ENCODE measurements around the gene CAT. TPM values are rescaled to one million over a fixed set of nuclear protein-coding genes. Genes with fewer than 3 reads are reported as not detected.

CAT gene
- total RNA-seq, 1 donor from 2014 or later = 69.2 TPM

DNA sequence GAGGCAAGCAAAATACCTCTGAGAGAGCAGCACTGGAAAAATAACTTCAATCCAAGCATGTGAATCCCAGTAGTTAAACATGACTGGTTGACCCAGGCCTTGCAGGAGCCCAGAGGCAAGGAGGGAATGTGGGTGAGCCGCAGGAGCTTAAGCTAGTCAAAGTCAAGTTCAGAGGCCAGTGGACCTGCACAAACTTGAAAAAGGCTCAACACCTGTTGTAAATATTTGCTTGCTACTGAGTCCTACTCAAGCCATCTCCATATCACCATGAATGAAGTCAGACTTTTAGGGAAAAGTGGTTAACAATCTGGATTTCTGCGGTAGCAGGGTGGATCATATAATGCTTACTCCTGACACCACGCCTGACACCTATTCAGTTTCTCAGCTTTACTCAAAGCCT, 4.8 kb upstream of the CAT start:
- intact Hi-C loops (cut with DNase I) = loop anchor here (10.0 kb wide), 1 partner anchor 169 kb away; no protein-coding TSS in a partner anchor
- DNase-seq (ENCODE audit: low spot score in 2 of 2) = no peak
- Histone ChIP-seq H3K27me3 (no peaks in the 10 kb centered on the region), H3K27ac (no peak overlapping the region), H3K9me3 (no peaks in the 10 kb centered on the region), H3K4me1 (peaks cover 0 to 7% of the 10 kb centered on the region in 2 donors), H3K36me3 (no peaks in the 10 kb centered on the region), H3K4me3 (no peak overlapping the region)
- TF ChIP-seq, protein P1, sequence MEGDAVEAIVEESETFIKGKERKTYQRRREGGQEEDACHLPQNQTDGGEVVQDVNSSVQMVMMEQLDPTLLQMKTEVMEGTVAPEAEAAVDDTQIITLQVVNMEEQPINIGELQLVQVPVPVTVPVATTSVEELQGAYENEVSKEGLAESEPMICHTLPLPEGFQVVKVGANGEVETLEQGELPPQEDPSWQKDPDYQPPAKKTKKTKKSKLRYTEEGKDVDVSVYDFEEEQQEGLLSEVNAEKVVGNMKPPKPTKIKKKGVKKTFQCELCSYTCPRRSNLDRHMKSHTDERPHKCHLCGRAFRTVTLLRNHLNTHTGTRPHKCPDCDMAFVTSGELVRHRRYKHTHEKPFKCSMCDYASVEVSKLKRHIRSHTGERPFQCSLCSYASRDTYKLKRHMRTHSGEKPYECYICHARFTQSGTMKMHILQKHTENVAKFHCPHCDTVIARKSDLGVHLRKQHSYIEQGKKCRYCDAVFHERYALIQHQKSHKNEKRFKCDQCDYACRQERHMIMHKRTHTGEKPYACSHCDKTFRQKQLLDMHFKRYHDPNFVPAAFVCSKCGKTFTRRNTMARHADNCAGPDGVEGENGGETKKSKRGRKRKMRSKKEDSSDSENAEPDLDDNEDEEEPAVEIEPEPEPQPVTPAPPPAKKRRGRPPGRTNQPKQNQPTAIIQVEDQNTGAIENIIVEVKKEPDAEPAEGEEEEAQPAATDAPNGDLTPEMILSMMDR (IDR thresholded peaks at IDR 0.05) = no peak

- intact Hi-C loops (cut with DNase I) = loop anchor here (2.0 to 10.0 kb wide), 5 partner anchors 80 to 479 kb away; partner anchors contain the start of genes ABTB2, APIP, NAT10 and PDHX
- H3K9me3 ChIP-seq = no peaks in the 10 kb centered on the region
- H3K4me3 ChIP-seq = peak overlapping the region; percentile 87 to 88
- peaks cover 5 to 15% of the 10 kb centered on the region in 2 donors for H3K4me1 ChIP-seq
- no peak for DNase-seq (ENCODE audit: low spot score in 2 of 2)
- TF ChIP-seq, protein P1 (IDR thresholded peaks at IDR 0.05) = no peak
- no peaks in the 10 kb centered on the region for H3K36me3 ChIP-seq
- H3K27me3 ChIP-seq = no peaks in the 10 kb centered on the region
- H3K27ac ChIP-seq = no peak overlapping the region
These were observed 1.3 kb upstream of the CAT start for GRCh38 chr11:34437224-34438125.

DNA sequence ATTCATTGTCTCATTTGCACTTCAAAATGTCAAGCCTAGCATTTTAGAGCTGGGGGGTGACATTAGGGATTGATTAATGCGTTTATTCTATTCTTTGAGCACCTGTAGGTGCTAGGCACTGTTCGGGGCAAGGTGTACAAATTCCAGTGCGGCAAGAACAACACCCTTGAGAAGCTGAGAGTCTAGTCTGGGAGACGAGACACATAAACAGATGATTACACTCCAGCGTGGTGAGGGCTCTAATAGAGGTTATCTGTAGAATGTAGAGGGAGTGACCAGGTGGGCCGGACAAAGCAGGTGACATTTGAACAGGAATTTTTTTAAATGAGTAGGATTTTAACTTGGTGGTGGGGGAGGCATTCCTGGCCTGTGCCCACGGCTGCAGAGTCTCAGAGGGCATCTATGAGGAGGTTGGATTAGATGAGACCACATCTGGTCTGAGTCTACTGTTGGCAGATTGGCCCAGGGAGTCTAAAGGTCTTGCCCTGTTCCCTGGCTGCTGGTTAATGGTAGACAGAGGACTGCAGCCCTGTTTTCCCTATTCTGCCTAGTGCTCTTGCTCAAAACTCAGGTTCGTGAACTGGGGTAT, 970 bp downstream of the CAT start:
- intact Hi-C loops (cut with DNase I) = loop anchor here (2.0 to 10.0 kb wide), 5 partner anchors 82 to 477 kb away; partner anchors contain the start of genes ABTB2, APIP, NAT10 and PDHX
- Histone ChIP-seq H3K4me3 (peak overlapping the region; percentile 87 to 88), H3K36me3 (no peaks in the 10 kb centered on the region), H3K27me3 (no peaks in the 10 kb centered on the region), H3K27ac (peak overlapping the region; percentile 79 to 84), H3K4me1 (peaks cover 5 to 15% of the 10 kb centered on the region in 2 donors), H3K9me3 (no peaks in the 10 kb centered on the region)
- TF ChIP-seq, protein P1 (IDR thresholded peaks at IDR 0.05) = no peak
- DNase-seq (ENCODE audit: low spot score in 2 of 2) = no peak

GRCh38 chr11:34441814-34442213, 3.1 kb downstream of the CAT start:
- Histone ChIP-seq H3K9me3 (no peaks in the 10 kb centered on the region), H3K4me1 (peaks cover 5 to 15% of the 10 kb centered on the region in 2 donors), H3K36me3 (no peaks in the 10 kb centered on the region), H3K4me3 (no peak overlapping the region), H3K27me3 (no peaks in the 10 kb centered on the region), H3K27ac (no peak overlapping the region)
- no peak for DNase-seq (ENCODE audit: low spot score in 2 of 2)
- TF ChIP-seq, protein P1 (IDR thresholded peaks at IDR 0.05) = no peak
- intact Hi-C loops (cut with DNase I) = no loop called here

GRCh38 chr11:34443136-34443535, 4.4 kb downstream of the CAT start:
- no peaks in the 10 kb centered on the region for H3K27me3 ChIP-seq
- no peaks in the 10 kb centered on the region for H3K36me3 ChIP-seq
- TF ChIP-seq, protein P1 (IDR thresholded peaks at IDR 0.05) = no peak
- no peaks in the 10 kb centered on the region for H3K9me3 ChIP-seq
- H3K27ac ChIP-seq = no peak overlapping the region
- intact Hi-C loops (cut with DNase I) = no loop called here
- DNase-seq (ENCODE audit: low spot score in 2 of 2) = no peak
- peaks cover 5 to 11% of the 10 kb centered on the region in 2 donors for H3K4me1 ChIP-seq
- H3K4me3 ChIP-seq = no peak overlapping the region

Measured in ascending aorta (tissue), 2 donors.